Right lobe of liver (tissue), 6 donors: ENCODE measurements around the gene WBP1L. TPM values are rescaled to one million over a fixed set of nuclear protein-coding genes. Genes with fewer than 3 reads are reported as not detected.

Source experiments
- ATAC-seq, 4 donors: fragments of 200-7000 bp; cut with Tn5 transposase; one replicate each; pipeline ENCODE4 v1.9.1; 2020; ENCODE audit warnings: mild to moderate bottlenecking in 4 of 4, moderate library complexity in 4 of 4
- DNase-seq, 3 donors: peaks; one replicate each; pipeline ENCODE4 v3.0.0-alpha.2; 2020
- H3K27ac ChIP-seq, 3 donors: fragments of 200-600 bp; one replicate each; pipeline ENCODE4 v1.8.0; 2022
- H3K27me3 ChIP-seq, 2 donors: fragments of 200-600 bp; one replicate each; pipeline ENCODE4 v1.8.0; 2022
- H3K36me3 ChIP-seq, 4 donors: fragments of 200-600 bp; sonication (generic) in 1 of 4; one replicate each; pipeline versions ENCODE4 v1.5.1 to v1.8.0; 2017 to 2022; ENCODE audit warnings: control low read depth in 1 of 4
- H3K4me1 ChIP-seq, 4 donors: fragments of 200-600 bp; sonication (generic) in 1 of 4; one replicate each; pipeline versions ENCODE4 v1.5.1 to v1.8.0; 2017 to 2022; ENCODE audit warnings: control low read depth in 1 of 4
- H3K4me3 ChIP-seq, 3 donors: fragments of 200-600 bp; one replicate each; pipeline ENCODE4 v1.8.0; 2022
- H3K9me3 ChIP-seq, 4 donors: fragments of 200-600 bp; sonication (generic) in 1 of 4; one replicate each; pipeline versions ENCODE4 v1.5.1 to v1.8.0; 2017 to 2022; ENCODE audit warnings: control low read depth in 1 of 4
- POLR2A ChIP-seq: fragments of 450-650 bp; IDR thresholded peaks from one replicate; pipeline ENCODE4 v1.6.1; 2017; ENCODE audit warnings: antibody characterized with exemption, mild to moderate bottlenecking
- WGBS: methylation state at CpG from one replicate; pipeline ENCODE4 v1.1.6; 2018; ENCODE audit warnings: low coverage, low lambda C conversion rate; ENCODE audit not compliant: insufficient coverage; ENCODE audit errors: missing lambda C conversion rate; 5-methylcytosine and 5-hydroxymethylcytosine counted together
- intact Hi-C, 2 donors: fragments of 100-400 bp; cut with DNase I; formaldehyde crosslinking; loops; one replicate each; pipeline versions ENCODE4 v1.11.2 to v1.14.1; 2022
- total RNA-seq, 6 experiments: library from RNA; depleted of rRNA in 2 of 6; stranded (reverse); fragments of >200 nt in 2 of 6; fragmentation: NEBNext Ultra II Directional in 3 of 6; extraction: Animal tissue kit (Norgen Biotek cat#: 25700) in 3 of 6; gene quantifications; one replicate each; pipeline versions ENCODE4 v1.1.0 to v1.2.4, GENCODE V29; 2016 to 2023
- TF ChIP-seq, protein P1 (sequence below), 4 donors: fragments of 200-600 bp in 3 of 4; fragments of 450-650 bp in 1 of 4; IDR thresholded peaks; one replicate each; pipeline versions ENCODE4 v1.5.1 to v1.8.0; 2016 to 2022; ENCODE audit warnings: antibody characterized with exemption in 4 of 4, mild to moderate bottlenecking in 2 of 4
- donor health status: DM: no; HTN: yes; CAD: no.
- donor health status: DM: no; HTN: no; CAD: no.
- donor health status: DM: no; HTN: no; CAD: no.
- donor health status: DM: no; HTN: yes; CAD: no.
- donor health status: DM: no; HTN: yes; CAD: no.

WBP1L gene
- total RNA-seq, 6 experiments from 2014 or later, result 24.1 to 58.4 (median 32.8) TPM

DNA sequence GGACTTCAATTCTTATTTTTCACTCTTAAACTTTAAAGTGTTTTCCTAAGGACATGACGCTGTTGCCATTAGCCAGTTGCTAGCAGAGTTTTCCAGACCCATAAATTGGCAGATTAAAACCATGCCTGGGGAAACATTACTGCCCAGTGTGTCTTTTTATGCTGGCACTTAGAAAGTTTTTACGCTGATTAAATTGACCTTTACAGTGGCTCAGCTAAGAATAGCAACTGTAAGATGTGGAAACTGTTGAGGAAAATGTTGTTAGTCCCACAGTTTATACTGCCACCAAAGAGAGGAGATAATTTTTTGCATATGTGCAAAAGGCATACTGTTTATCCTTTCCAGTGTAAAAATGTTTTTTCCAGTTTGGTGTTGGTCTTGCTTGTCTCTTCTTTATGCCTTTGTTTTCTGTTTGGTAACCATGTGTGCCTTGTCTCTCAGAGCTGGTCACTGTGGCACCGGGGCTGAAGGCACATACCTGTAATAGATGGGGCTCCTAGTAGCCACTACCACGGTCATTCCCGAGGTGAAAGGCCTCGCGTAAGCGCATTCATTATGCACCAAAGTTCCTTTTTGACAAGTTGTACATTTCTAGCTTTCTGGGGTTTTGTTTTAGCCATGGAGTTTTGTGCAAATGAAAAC, 48.1 kb downstream of the WBP1L start:
- 83% methylated on average over 8 of the region's 8 CpGs for WGBS

GRCh38 chr10:102795453-102796406, 52.0 kb downstream of the WBP1L start:
- 71% methylated on average over 13 of the region's 15 CpGs for WGBS
- Histone ChIP-seq H3K27ac (peak overlapping the region; percentile 52 to 80 (median 74)), H3K27me3 (no peaks in the 10 kb centered on the region), H3K4me1 (peaks cover 3 to 51% (median 30%) of the 10 kb centered on the region in 4 donors), H3K4me3 (no peak overlapping the region), H3K9me3 (no peaks in the 10 kb centered on the region), H3K36me3 (peaks cover 0 to 8% (median 0%) of the 10 kb centered on the region in 4 donors)
- intact Hi-C loops, result no loop called here
- peak in 1 of 4 donors; percentile 4 for ATAC-seq
- no peak for DNase-seq
- TF ChIP-seq, protein P1, sequence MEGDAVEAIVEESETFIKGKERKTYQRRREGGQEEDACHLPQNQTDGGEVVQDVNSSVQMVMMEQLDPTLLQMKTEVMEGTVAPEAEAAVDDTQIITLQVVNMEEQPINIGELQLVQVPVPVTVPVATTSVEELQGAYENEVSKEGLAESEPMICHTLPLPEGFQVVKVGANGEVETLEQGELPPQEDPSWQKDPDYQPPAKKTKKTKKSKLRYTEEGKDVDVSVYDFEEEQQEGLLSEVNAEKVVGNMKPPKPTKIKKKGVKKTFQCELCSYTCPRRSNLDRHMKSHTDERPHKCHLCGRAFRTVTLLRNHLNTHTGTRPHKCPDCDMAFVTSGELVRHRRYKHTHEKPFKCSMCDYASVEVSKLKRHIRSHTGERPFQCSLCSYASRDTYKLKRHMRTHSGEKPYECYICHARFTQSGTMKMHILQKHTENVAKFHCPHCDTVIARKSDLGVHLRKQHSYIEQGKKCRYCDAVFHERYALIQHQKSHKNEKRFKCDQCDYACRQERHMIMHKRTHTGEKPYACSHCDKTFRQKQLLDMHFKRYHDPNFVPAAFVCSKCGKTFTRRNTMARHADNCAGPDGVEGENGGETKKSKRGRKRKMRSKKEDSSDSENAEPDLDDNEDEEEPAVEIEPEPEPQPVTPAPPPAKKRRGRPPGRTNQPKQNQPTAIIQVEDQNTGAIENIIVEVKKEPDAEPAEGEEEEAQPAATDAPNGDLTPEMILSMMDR (IDR thresholded peaks at IDR 0.05), result no peak
- TF ChIP-seq POLR2A, result no peak

More for the DNA sequence above, 48.1 kb downstream of the WBP1L start:
- Histone ChIP-seq H3K4me1 (peaks cover under 1 to 23% (median 8%) of the 10 kb centered on the region in 4 donors), H3K36me3 (no peaks in the 10 kb centered on the region), H3K27ac (no peak overlapping the region), H3K9me3 (no peaks in the 10 kb centered on the region), H3K27me3 (no peaks in the 10 kb centered on the region), H3K4me3 (no peak overlapping the region)
- no peak for TF ChIP-seq POLR2A
- intact Hi-C loops, result no loop called here
- DNase-seq (no peak), ATAC-seq (no peak)

- peak overlapping the region; percentile 52 to 80 (median 74) for H3K27ac ChIP-seq
- peak; percentile 77 for TF ChIP-seq POLR2A
- TF ChIP-seq, protein P1 (IDR thresholded peaks at IDR 0.05), result no peak
- H3K36me3 ChIP-seq, result peaks cover 0 to 8% (median 0%) of the 10 kb centered on the region in 4 donors
- peaks cover 3 to 60% (median 34%) of the 10 kb centered on the region in 4 donors for H3K4me1 ChIP-seq
- H3K27me3 ChIP-seq, result no peaks in the 10 kb centered on the region
- intact Hi-C loops, result no loop called here
- ATAC-seq (peak; percentile 92 to 97 (median 94)), DNase-seq (peak; percentile 87 to 95 (median 94))
- H3K4me3 ChIP-seq, result no peak overlapping the region
- 16% methylated on average over 9 of the region's 9 CpGs for WGBS
- H3K9me3 ChIP-seq, result no peaks in the 10 kb centered on the region
These were observed 52.8 kb downstream of the WBP1L start for GRCh38 chr10:102796407-102797176.

- peak; percentile 55 to 87 (median 80) for DNase-seq
- WGBS, result 59% methylated on average over 6 of the region's 8 CpGs
- peak; percentile 45 to 74 (median 62) for ATAC-seq
- no peaks in the 10 kb centered on the region for H3K27me3 ChIP-seq
- H3K4me1 ChIP-seq, result peaks cover 3 to 63% (median 34%) of the 10 kb centered on the region in 4 donors
- H3K9me3 ChIP-seq, result no peaks in the 10 kb centered on the region
- intact Hi-C loops, result no loop called here
- no peak overlapping the region for H3K4me3 ChIP-seq
- peak overlapping the region; percentile 36 to 72 (median 55) for H3K27ac ChIP-seq
- peaks cover 0 to 8% (median 2%) of the 10 kb centered on the region in 4 donors for H3K36me3 ChIP-seq
- no peak for TF ChIP-seq POLR2A
- TF ChIP-seq, protein P1 (IDR thresholded peaks at IDR 0.05), result no peak
These were observed 56.1 kb downstream of the WBP1L start for GRCh38 chr10:102799691-102800471.
